Liver (tissue), 3 donors: Measurements from ENCODE around the gene NXPE4.

ENCODE experiments used
- ATF3 ChIP-seq: IDR thresholded peaks from 2 replicates; pipeline ENCODE4 v1.6.1; 2016; ENCODE audit warnings: antibody characterized with exemption
- CTCF ChIP-seq: fragments of 150-350 bp; IDR thresholded peaks from 2 replicates; pipeline ENCODE4 v1.5.1; 2017; ENCODE audit warnings: improper control_type of control experiment, low read depth, low read length; ENCODE audit not compliant: missing input control
- FOXA1 ChIP-seq: IDR thresholded peaks from 2 replicates; pipeline ENCODE4 v1.6.1; 2016; ENCODE audit warnings: antibody characterized with exemption
- GABPA ChIP-seq, 2 donors: IDR thresholded peaks in 1 of 2; conservative IDR thresholded peaks in 1 of 2; 2 replicates each; pipeline ENCODE4 v1.6.1; 2016; ENCODE audit warnings: antibody characterized with exemption in 2 of 2, mild to moderate bottlenecking in 1 of 2, moderate library complexity in 1 of 2
- HNF4G ChIP-seq: IDR thresholded peaks from 2 replicates; pipeline ENCODE4 v1.6.1; 2016; ENCODE audit warnings: antibody characterized with exemption
- JUND ChIP-seq, 2 donors: IDR thresholded peaks; 2 replicates each; pipeline ENCODE4 v1.6.1; 2016; ENCODE audit warnings: antibody characterized with exemption in 2 of 2
- MAX ChIP-seq: IDR thresholded peaks from 2 replicates; pipeline ENCODE4 v1.6.1; 2016; ENCODE audit warnings: antibody characterized with exemption
- RAD21 ChIP-seq, 2 donors: IDR thresholded peaks; 2 replicates each; pipeline ENCODE4 v1.6.1; 2016; ENCODE audit warnings: antibody characterized with exemption in 2 of 2, mild to moderate bottlenecking in 2 of 2
- REST ChIP-seq: IDR thresholded peaks from 2 replicates; pipeline ENCODE4 v1.6.1; 2016; ENCODE audit warnings: antibody characterized with exemption, mild to moderate bottlenecking
- RXRA ChIP-seq, 2 donors: IDR thresholded peaks; 2 replicates each; pipeline ENCODE4 v1.6.1; 2017 to 2018; ENCODE audit warnings: antibody characterized with exemption in 2 of 2, mild to moderate bottlenecking in 1 of 2
- SP1 ChIP-seq: IDR thresholded peaks from 2 replicates; pipeline ENCODE4 v1.6.1; 2018; ENCODE audit warnings: antibody characterized with exemption, mild to moderate bottlenecking
- YY1 ChIP-seq: IDR thresholded peaks from 2 replicates; pipeline ENCODE4 v1.6.1; 2016; ENCODE audit warnings: antibody characterized with exemption, mild to moderate bottlenecking
- ZBTB33 ChIP-seq: IDR thresholded peaks from 2 replicates; pipeline ENCODE4 v1.6.1; 2016; ENCODE audit warnings: antibody characterized with exemption
- donor health status: healthy.
- donor health status: healthy.

- no peak for TF ChIP-seq CTCF
- no peak for TF ChIP-seq REST
- no peak for TF ChIP-seq MAX
- TF ChIP-seq GABPA (IDR thresholded peaks at IDR 0.05 in 1 of 2, conservative IDR thresholded peaks at IDR 0.05 in 1 of 2) = no peak
- TF ChIP-seq RAD21 (IDR thresholded peaks at IDR 0.05) = no peak
- no peak for TF ChIP-seq RXRA (IDR thresholded peaks at IDR 0.05)
- TF ChIP-seq HNF4G = no peak
- no peak for TF ChIP-seq FOXA1
- TF ChIP-seq ATF3 = no peak
- TF ChIP-seq YY1 = no peak
- TF ChIP-seq JUND (IDR thresholded peaks at IDR 0.05) = no peak
- no peak for TF ChIP-seq ZBTB33
- TF ChIP-seq SP1 = no peak
These were observed 27.3 kb upstream of the NXPE4 start for GRCh38 chr11:114622858-114623257.
